Astrocyte of the spinal cord (primary cell): Measurements from ENCODE around the gene CLCA1.

Experiments
- DNase-seq: peaks from one replicate; pipeline ENCODE4 v3.0.0; 2011; ENCODE audit warnings: low read depth, low spot score
- H3K4me3 ChIP-seq: 2 replicates; pipeline ENCODE4 v1.5.1; 2011; ENCODE audit warnings: low read depth, mild to moderate bottlenecking, low read length, moderate library complexity
- in situ Hi-C: cut with HindIII; loops from 2 replicates; pipeline ENCODE4 v1.10.0; 2017; ENCODE audit warnings: low sequenced_read_pairs
- TF ChIP-seq, protein P1 (sequence below): IDR thresholded peaks from 2 replicates; pipeline ENCODE4 v1.5.1; 2012; ENCODE audit warnings: low read depth, mild to moderate bottlenecking, low read length, inconsistent platforms

Gene CLCA1

DNA sequence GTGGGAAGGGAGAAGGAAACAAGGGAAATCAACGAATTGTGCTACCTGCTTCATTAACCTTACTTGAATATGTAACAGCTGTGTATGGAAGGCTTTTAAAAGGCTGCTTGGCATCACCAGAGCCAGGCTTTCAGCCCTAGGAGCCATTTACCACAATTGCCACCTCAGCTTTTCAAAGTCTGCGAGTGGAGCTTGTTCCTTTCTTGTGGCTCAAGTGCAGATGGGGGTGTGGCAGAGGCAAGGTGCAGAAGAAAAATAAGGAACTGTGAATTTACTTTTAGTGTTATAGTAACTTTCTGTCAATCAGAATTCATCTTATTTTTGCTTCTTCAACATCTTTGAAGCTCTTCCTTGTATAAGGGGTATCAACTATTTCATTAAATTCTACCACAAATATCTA lies 27.1 kb upstream of the CLCA1 start:
- TF ChIP-seq, protein P1, sequence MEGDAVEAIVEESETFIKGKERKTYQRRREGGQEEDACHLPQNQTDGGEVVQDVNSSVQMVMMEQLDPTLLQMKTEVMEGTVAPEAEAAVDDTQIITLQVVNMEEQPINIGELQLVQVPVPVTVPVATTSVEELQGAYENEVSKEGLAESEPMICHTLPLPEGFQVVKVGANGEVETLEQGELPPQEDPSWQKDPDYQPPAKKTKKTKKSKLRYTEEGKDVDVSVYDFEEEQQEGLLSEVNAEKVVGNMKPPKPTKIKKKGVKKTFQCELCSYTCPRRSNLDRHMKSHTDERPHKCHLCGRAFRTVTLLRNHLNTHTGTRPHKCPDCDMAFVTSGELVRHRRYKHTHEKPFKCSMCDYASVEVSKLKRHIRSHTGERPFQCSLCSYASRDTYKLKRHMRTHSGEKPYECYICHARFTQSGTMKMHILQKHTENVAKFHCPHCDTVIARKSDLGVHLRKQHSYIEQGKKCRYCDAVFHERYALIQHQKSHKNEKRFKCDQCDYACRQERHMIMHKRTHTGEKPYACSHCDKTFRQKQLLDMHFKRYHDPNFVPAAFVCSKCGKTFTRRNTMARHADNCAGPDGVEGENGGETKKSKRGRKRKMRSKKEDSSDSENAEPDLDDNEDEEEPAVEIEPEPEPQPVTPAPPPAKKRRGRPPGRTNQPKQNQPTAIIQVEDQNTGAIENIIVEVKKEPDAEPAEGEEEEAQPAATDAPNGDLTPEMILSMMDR = no peak
- no peak for DNase-seq
- in situ Hi-C loops = no loop called here
- no peak overlapping the region for H3K4me3 ChIP-seq

DNA sequence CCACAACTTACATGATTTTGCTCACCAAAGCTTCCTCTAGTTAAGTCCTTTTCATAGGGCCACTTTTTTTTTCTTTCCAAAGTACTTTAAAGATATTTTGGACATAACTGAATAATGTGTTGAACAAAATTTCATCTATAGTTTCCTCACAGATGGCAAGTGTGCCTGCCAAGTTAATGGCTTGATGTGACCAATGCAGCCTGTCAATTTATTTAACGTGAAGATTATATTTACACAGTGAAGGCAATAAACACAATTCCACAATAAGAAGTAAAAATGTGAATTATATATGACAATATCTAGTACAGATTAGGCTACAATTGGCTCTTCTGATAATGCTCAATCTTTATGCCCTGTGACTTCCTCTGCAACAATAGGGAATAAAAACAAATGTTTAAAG lies 26.7 kb upstream of the CLCA1 start:
- DNase-seq = no peak
- no peak overlapping the region for H3K4me3 ChIP-seq
- TF ChIP-seq, protein P1 = no peak
- in situ Hi-C loops = no loop called here

DNA sequence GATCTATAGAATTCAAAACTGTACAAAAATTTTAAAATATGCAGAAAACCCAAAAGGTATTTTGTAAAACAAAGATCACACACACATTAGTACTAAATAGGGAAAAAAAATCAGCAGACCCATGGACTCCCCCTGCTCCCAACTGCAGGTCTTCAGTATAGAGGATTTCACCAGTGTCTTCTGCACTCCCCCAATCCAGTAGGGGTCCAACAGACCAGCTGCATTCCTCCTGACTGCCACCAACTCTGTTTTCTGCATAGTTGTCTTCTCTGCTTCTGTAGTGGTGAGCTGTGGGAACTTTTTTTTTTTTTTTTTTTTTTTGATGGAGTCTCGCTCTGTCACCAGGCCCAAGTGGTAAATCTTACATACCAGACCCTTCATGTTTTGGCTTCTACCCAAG lies 22.8 kb upstream of the CLCA1 start:
- in situ Hi-C loops = no loop called here
- no peak for DNase-seq
- TF ChIP-seq, protein P1 = no peak
- no peak overlapping the region for H3K4me3 ChIP-seq

DNA sequence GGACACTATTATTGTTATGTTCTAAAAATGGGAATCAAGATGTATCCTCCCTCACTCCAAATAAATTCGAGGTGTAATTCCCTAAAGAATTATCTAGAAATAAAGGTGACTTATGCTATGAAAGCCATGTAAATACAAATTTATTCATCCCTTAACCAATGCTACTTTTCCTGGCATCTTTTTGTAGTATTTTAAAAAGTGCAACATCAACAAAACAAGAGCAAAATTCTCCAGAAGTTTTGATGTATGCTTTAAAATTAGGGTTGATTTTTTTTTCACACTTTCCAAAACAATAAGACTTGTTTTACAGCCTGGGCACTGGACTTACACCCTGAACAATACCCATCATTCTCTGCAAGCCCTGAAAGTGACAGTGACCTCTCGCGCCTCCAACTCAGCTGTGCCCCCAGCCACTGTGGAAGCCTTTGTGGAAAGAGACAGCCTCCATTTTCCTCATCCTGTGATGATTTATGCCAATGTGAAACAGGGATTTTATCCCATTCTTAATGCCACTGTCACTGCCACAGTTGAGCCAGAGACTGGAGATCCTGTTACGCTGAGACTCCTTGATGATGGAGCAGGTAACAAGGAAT lies 21.4 kb upstream of the CLCA1 start:
- TF ChIP-seq, protein P1 = no peak
- DNase-seq = no peak
- no peak overlapping the region for H3K4me3 ChIP-seq
- in situ Hi-C loops = no loop called here

DNA sequence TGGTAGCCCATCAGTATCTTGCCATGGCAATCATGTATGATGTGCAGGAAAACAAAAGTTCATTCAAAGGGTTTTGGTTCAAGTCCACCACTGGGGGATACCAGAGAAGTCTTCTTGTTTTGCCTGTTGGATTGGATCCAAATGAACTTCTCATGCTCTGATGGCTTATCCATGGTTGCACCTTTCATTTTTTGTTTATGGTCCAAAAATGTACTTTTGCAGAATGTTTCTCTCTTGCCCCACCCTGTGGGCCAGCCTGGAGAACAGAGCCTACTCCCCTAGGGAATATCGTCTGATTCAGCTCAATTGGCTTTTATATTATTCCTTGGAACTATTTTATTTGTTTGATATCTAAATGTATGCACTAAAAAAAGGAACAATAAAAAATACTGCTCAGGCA lies 20.1 kb upstream of the CLCA1 start:
- no peak for DNase-seq
- TF ChIP-seq, protein P1 = no peak
- in situ Hi-C loops = no loop called here
- H3K4me3 ChIP-seq = no peak overlapping the region

DNA sequence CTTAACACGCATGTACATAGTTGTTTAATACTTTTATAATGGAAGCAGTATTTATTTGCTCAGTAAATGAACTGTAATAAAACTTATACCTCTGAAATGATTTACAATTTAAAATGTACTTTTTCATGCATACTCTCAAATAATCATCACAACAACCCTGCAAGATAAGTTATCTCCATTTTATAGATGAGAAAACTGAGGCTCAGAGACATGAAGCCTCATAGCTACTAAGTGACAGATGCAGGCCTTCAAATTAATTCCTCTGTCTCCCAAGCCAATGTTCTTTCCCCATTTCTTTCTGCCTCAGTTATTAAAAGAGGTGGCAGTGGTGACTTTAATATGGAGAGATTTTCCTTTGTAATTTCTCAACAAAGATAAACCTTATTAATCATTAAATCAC lies 19.6 kb upstream of the CLCA1 start:
- TF ChIP-seq, protein P1 = no peak
- in situ Hi-C loops = no loop called here
- DNase-seq = no peak
- no peak overlapping the region for H3K4me3 ChIP-seq

DNA sequence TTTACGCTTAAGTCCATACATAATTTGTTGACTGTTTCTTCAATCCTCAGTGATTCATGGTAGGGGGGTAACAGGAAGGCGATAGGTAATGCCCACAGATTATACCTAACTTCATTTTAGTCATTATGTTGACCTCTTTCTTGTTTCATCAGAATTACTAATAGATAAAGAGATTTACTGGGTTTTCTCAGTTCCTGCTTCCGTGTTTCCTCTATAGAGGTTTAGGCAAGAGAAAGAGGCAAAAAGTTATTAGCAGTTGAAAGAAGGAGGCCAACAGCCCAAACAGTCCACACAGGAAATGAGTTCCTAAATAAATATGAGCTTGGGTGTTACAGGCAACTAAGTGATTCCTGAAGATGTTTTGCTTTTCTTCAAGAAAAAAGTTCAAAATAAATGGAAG lies 17.9 kb upstream of the CLCA1 start:
- no peak for DNase-seq
- in situ Hi-C loops = no loop called here
- TF ChIP-seq, protein P1 = no peak
- no peak overlapping the region for H3K4me3 ChIP-seq
